RWPE1 (cell line): Measurements from ENCODE around the gene ERV3-1.
"Not testable (repeated sequence)": the region's sequence is repeated elsewhere in the genome, so short reads cannot be mapped to it uniquely, and the experiment has no call there.

Experiments used
- CTCF ChIA-PET: fragments of 350-600 bp; sonication (Branson Sonifier 250); formaldehyde crosslinking; extraction: SDS; loops from one replicate; lab custom pipeline; 2021; lab: Yijun Ruan, JAX
- POLR2A ChIA-PET: fragments of 400-600 bp; formaldehyde crosslinking; extraction: SDS; loops from one replicate; lab custom pipeline; 2020; ENCODE audit warnings: antibody characterized with exemption; ENCODE audit not compliant: low non-redundant PET; lab: Yijun Ruan, JAX
- DNase-seq: peaks from one replicate; pipeline ENCODE4 v3.0.0; 2012; ENCODE audit warnings: low spot score
- H3K27ac ChIP-seq: fragments of 450-650 bp; 2 replicates; pipeline ENCODE4 v1.5.1; 2017
- CTCF ChIP-seq: fragments of 450-650 bp; conservative IDR thresholded peaks from 2 replicates; pipeline ENCODE4 v1.5.1; 2017; ENCODE audit warnings: low read depth, mild to moderate bottlenecking

Gene ERV3-1

GRCh38 chr7:65025023-65025422 lies 18.5 kb upstream of the ERV3-1 start:
- POLR2A ChIA-PET, CTCF ChIA-PET, DNase-seq, H3K27ac ChIP-seq: not testable (repeated sequence)

- DNase-seq, POLR2A ChIA-PET: not testable (repeated sequence)
- CTCF ChIA-PET, result interaction anchor here (0.7 kb wide), 1 partner anchor 68 kb away, joined by 5 read pairs; no protein-coding TSS in a partner anchor
Observed at GRCh38 chr7:65020978-65021377, 14.5 kb upstream of the ERV3-1 start.

GRCh38 chr7:65009881-65010280 lies 3.4 kb upstream of the ERV3-1 start:
- CTCF ChIA-PET, H3K27ac ChIP-seq, POLR2A ChIA-PET, DNase-seq: not testable (repeated sequence)

More at GRCh38 chr7:65020978-65021377, 14.5 kb upstream of the ERV3-1 start:
- H3K27ac ChIP-seq, result not testable (repeated sequence)

GRCh38 chr7:65009394-65009793 lies 2.9 kb upstream of the ERV3-1 start:
- DNase-seq, H3K27ac ChIP-seq, POLR2A ChIA-PET, CTCF ChIA-PET: not testable (repeated sequence)

GRCh38 chr7:65007036-65007435 lies 549 bp upstream of the ERV3-1 start:
- POLR2A ChIA-PET, result interaction anchor here (0.7 to 1.2 kb wide), 2 partner anchors 74 to 366 kb away, joined by 3 read pairs; partner anchors contain the start of gene ZNF92
- CTCF ChIA-PET, DNase-seq: not testable (repeated sequence)
- peak overlapping the region; percentile 83; the same call in 1 of the 2 replicates for H3K27ac ChIP-seq

- no peak for TF ChIP-seq CTCF
- DNase-seq, result no peak
- H3K27ac ChIP-seq, result no peak overlapping the region
- CTCF ChIA-PET, result no interaction called here
- POLR2A ChIA-PET, result interaction anchor here (0.6 kb wide), 1 partner anchor 105 kb away, joined by 3 read pairs; no protein-coding TSS in a partner anchor
Observed at GRCh38 chr7:65004575-65004974, 1.9 kb downstream of the ERV3-1 start.

- no peak overlapping the region for H3K27ac ChIP-seq
- CTCF ChIA-PET, result interaction anchor here (0.7 kb wide), 1 partner anchor 49 kb away, joined by 3 read pairs; no protein-coding TSS in a partner anchor
- POLR2A ChIA-PET, result no interaction called here
- no peak for DNase-seq
- TF ChIP-seq CTCF, result no peak
Observed at GRCh38 chr7:65002972-65003585, 3.4 kb downstream of the ERV3-1 start.

GRCh38 chr7:65001291-65001814 lies 5.1 kb downstream of the ERV3-1 start:
- ChIA-PET CTCF (no interaction called here), POLR2A (no interaction called here)
- no peak for TF ChIP-seq CTCF
- H3K27ac ChIP-seq, result no peak overlapping the region
- DNase-seq, result no peak

GRCh38 chr7:64999165-65000004 lies 7.1 kb downstream of the ERV3-1 start:
- TF ChIP-seq CTCF, result no peak
- ChIA-PET POLR2A (no interaction called here), CTCF (no interaction called here)
- peak overlapping the region; percentile 67 for H3K27ac ChIP-seq
- peak; percentile 54 for DNase-seq
